NT2/D1 (cell line): ENCODE data around the gene MTERF2.

Source experiments
- SUZ12 ChIP-seq: IDR thresholded peaks from 2 replicates; pipeline ENCODE4 v1.6.1; 2011; ENCODE audit not compliant: insufficient read length, insufficient read depth; ENCODE audit errors: extremely low read depth
- YY1 ChIP-seq: IDR thresholded peaks from 2 replicates; pipeline ENCODE4 v1.6.1; 2011; ENCODE audit not compliant: insufficient read length, insufficient read depth
- ZNF274 ChIP-seq: IDR thresholded peaks from 2 replicates; pipeline ENCODE4 v1.6.1; 2011; ENCODE audit warnings: mild to moderate bottlenecking, low read depth, low read length

GRCh38 chr12:106964526-106964925, 22.4 kb downstream of the MTERF2 start:
- no peak for TF ChIP-seq ZNF274
- no peak for TF ChIP-seq YY1
- TF ChIP-seq SUZ12 = no peak
